Stimulated activated CD4-positive, alpha-beta T cell treated with anti-CD3 and anti-CD28 coated beads, Interleukin-4, amount 100 ng/mL, for 48 hours (primary cell): ENCODE results near the gene HDAC4.
A peak's percentile ranks its signal among the peaks of the same experiment; 100 is the strongest.

Experiments used
- DNase-seq, 2 donors: peaks; one replicate each; pipeline ENCODE4 v3.0.0-alpha.2; 2020; ENCODE audit warnings: low read depth in 2 of 2

The HDAC4 gene

DNA sequence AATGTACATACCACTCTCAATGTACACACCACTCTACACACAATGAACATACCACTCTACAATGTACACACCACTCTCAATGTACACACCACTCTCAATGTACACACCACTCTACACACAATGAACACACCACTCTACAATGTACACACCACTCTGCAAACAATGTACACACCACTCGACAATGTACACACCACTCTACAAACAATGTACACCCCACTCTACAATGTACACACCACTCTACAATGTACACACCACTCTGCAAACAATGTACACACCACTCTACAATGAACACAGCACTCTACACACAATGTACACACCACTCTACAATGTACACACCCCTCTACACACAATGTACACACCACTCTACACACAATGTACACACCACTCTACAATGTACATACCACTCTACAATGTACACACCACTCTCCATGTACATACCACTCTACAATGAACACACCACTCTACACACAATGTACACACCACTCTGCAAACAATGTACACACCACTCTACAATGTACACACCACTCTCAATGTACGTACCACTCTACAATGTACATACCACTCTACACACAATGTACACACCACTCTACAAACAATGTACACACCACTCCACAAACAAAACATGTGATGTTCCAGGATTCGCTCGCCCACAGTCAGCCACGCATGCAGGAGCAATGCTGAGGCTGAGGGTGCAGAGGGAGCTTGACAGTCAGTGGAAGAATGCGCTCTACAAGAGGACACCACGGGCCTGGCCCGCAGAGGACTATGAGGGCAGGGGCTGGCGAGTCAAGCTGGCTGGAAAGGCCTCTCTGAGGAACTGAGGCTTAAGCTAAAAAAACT lies 118.2 kb downstream of the HDAC4 start:
- DNase-seq: no peak

DNA sequence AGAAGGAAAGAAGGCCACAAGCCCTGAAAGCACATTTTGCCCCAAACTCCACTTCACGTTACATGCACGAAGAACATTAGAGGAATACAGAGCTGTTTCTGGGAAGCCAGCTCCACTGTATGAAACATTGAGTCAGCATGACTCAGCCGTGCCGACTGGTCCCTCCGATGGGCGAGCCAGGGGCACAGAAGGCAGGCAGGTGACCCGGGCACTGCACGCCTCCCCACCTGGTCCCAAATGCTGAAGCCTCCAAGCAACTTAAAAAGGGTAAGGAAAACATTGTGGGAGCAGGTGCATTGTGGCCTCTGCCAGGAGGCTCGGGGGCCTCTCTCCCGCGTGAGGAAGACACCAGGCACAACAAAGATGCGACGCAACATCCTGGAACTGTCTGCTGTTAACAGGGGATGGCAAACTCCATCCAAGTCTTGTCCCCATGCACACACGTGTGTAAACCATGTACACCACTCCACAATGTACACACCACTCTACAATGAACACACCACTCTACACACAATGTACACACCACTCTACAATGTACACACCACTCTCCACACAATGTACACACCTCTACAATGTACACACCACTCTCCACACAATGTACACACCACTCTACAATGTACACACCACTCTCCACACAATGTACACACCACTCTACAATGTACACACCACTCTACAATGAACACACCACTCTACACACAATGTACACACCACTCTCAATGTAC lies 120.4 kb downstream of the HDAC4 start:
- DNase-seq: peak in 1 of 2 donors; percentile 53

DNA sequence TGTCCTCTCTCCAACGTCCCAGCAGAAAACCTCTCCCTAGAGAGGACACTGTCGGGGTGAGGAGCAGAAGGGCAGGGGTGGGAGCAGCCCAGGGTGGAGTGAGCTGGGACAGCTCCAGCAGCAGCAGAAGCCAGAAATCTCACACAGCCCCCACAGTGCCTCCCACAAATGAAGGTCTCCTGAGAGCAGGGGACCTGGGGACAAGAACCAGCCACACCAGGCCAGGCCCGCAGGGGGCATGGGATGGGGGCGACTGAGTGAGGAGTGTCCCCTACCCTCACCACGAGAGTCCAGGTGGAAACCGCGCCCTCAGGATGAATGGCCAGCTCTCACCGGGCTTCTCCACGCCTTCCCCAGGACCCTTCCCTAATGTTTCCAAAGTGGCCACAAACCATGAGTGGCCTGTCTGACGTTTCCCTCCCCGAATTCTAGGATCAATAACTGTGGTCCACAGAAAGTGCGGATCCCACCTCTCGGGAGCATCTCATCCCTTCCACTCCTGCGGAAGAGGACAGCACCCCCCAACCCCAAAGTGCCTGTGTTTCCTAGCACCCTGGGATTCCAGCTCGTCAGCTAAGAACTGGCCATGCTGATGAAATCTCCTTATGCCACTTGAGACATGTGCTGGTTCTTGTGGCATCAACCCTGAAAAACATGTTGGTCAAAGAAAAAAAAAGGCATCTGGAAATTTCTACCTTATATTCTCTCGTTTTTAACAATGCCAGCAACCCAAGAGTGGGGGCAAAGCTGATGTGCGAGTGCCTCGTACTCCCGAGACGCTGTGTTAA lies 121.1 kb downstream of the HDAC4 start:
- DNase-seq: no peak

DNA sequence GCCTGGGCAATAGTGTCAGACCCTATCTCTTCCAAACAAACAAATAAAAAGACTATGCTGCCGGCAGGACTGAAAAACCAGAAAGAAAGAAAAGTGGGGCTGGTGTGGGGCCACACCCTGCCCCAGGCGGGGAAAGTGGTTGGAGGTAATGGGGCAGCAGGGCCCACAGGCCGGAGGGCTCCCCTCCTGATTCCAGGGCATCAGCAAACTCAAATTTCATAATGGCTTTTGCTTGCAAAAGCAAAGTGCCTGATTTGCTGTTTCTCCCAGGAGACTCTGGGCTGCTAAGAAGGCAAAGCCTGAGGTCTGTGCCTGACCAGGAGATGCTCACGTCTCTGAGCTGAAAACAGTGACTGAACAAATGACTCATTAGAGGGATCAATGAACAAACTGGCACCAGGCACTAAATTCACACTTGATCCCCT lies 121.9 kb downstream of the HDAC4 start:
- no peak for DNase-seq

DNA sequence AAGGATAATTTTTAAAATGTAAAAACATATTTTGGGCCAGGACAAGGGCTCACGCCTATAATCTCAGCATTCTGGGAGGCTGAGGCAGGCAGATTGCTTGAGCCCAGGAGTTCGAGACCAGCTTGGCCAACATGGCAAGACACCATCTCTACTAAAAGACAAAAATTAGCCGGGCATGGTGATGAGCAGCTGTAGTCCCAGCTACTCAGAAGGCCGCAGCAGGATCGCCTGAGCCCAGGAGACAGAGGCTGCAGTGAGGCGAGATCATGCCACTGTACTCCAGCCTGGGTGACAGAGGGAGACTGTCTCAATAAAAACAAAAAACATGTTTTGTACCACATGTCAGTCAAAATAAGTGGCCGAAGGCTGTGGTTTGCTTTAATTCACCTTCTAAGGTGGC lies 122.5 kb downstream of the HDAC4 start:
- no peak for DNase-seq

DNA sequence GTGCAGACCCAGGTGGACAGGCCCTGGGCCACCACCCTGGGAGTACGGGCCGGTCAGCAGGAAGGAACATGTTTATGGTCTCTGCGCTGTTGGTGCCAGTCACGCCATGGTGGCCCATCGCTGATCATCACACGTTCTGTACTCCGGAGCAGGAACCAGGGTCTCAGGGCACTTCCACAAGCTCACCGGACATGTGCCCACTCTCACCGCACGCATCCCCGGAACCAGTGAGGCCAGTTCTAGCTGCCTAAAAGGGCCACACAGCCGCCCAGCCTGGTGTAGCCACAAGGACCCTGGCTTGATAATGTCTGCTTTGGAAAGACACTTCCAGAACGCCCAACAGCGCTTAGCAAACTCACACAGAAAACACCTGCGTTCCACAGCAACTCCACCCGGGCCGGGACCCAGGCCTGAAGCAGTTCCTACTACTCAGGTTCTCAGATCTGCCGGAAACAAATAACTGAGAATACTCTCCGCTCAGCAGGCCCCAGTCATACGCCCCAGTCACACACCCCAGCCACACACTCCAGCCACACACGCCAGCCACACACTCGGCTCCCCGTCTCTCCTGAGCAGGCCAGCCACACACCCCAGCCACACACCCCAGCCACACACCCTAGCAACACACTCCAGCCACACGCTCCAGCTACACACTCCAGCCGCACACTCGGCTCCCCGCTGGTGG lies 123.3 kb downstream of the HDAC4 start:
- DNase-seq: no peak

DNA sequence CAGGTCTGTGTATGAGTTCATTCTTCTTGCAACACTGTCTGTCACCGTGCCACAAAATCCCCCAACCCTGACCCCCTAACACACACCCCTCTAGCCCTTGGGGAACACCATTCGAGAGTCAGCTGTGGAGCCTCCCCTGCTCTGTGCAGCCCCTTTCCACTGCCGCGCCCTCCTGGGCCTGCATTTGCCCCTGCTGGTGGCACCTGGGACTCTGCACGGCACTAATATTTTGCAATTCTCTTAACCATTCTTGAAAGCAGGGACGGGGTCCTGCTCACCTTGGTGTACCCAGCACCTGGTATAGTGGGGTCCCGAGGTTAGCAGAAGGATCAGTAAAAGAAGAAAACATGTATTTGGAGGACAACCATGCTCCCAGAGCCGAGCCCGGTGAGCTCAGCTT lies 124.0 kb downstream of the HDAC4 start:
- DNase-seq: no peak

DNA sequence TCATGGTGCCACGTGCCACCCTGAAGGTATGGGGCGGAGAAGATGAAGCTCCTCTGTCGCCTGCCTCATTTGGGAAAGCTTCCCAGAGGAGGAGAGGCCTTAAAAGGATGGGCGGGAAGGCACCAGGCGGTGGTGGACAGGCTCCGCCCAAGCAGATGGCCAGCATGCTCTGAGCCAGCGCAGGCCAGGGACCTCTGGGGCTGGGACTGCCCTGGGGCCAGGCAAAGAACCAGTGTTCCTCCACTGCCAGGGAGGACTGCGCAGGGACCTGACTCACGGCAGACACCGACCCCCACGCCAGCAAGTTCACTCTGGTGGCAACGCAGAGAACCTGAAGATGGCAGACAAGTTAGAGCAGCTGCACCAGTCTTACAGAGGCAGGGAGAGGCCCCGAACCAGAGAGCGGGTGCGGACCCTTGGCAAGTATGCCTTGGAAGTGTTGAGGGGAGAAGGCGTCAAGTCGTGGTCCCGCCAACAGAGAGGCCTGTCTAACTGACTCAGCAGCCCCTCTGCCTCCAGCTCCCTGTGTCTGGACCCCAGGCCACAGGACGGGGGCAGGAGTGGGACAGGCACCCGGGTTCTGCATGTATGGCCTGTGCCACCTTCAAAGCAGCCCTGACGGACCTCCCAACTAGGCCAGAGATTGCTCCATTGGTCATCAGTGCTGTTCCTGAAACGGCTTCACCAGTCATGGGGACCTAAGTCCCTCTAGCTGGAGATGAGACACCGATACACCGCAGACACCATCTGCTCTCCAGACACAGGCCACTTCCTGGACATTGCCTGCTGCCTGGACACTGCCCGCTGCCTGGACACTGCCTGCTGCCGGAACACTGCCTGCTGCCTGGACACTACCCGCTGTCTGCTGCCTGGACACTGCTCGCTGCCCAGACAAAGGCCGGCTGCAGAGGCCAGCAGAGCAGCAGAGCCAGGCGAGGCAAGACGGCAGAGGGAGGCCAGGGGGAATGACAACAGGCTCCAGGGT lies 124.7 kb downstream of the HDAC4 start:
- DNase-seq: no peak

DNA sequence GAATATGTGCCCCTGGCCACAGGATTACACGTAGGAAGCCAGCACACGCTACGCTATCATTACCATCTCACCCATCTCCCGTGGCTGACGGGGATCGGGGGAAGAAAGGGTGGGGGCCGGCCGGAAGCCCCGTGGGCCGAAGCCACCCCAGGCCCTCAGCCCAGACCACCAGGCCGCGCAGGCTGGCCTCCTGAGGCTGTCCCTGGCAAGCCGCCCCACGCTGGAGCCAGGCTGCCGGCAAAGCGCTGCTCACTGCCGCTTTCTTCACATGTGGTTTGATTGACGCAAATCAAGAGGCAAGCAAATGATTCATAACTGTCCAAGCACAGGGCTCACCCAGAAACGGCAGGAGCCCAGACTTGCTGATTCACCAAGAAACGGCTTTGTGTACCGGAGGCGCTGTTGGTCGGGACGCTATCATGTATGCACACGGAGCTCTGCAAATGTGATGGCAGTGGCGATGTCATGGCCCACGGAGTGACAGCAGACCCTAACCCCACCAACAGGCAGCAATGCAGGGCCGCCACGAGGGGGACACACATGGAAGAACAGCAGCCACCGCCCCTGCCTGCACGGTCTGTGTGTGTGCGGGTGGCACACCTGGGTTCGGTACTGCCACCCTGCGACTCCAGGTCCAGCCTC lies 125.7 kb downstream of the HDAC4 start:
- DNase-seq: peak; percentile 63 to 74

DNA sequence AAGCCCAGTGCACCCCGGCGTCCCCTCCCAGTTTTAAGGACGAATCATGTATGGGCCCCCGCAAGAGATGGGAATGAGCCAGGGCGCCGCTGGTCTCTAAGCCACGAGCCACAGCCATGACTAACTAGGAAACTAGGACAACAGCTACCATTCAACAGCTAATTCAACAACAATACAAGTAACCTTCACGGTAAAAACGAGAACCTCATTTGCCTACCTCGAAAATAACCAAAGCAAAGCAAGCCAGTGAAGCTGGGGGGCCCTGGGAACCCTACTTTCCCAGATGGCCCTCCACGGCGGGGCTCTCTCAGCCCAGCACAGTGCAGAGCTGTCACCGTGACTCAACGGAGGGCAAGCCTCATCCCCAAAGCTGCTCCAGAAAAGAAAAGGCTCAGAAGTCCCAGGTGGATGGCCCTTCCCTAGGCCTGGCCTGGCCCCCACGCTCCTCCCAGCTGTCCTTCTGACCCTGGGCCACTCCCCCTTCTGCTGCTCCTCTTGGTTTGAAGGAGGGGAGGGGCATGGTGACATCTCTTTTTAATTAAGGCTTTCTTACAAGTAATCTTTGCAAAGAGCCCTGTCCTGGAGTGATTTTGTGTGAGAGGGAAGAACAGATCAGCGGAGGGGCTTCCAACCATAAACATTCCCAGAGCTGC lies 126.3 kb downstream of the HDAC4 start:
- DNase-seq: no peak

DNA sequence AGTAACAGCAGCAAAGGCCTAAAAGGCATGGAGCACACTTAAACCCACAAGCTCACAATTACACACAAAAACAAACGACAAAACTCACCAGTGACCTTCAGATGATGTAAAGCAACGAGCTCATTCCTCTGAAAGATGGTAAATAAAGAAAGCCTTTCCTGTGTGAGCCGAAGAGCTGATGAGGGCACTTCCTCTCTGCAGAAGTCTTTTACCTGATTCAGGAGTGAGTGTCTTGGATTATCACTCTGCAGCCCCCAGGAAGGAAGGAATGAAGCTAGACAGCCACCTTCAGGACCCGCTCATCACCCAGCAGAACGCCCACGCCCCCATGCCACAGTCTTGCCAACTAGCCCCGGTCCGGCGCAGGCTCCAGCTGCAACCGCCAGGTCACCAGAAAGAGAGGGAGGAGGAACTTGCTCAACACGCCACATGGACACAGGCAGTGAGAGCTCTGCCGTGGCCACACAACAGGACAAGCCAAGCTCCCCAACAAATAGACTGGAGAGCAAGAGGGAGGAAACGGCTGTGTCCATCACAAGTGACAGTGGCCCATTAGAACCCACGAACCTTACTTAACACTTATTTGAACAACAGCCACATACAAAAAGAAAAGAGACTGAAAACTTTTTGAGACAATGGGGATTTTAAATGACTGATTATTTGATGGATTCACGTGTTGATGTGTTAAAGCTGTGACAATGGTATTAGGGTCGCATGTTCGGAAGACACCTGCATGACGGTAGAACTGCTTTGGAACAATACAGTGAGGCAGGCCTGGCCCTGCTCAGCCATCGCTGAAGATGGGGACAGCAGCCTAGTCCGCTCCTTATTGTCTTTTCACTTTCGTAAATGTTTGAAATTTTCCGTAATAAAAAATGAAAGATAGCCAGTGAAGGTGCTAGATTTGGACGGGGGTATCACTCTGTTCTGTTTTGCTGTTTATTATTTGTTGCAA lies 127.3 kb downstream of the HDAC4 start:
- DNase-seq: no peak

DNA sequence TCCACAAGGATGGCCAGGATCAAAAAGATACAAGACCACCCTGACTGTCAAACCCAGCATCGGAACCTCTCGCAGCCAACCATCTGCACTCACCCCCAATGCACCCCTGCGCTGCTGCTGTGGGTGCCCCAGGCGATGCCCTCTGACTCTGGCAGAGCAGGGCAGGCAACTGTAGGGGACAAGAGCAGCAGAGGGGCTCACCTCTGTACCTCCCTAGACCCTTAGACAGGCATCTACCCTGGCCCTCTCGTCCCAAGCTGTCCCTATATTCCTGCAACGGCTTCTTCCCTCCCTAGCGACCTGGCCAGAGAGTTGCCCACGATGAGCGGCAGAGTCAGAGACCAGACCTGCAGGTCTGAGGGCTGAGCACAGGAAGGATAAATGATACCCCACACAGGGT lies 128.2 kb downstream of the HDAC4 start:
- DNase-seq: no peak

DNA sequence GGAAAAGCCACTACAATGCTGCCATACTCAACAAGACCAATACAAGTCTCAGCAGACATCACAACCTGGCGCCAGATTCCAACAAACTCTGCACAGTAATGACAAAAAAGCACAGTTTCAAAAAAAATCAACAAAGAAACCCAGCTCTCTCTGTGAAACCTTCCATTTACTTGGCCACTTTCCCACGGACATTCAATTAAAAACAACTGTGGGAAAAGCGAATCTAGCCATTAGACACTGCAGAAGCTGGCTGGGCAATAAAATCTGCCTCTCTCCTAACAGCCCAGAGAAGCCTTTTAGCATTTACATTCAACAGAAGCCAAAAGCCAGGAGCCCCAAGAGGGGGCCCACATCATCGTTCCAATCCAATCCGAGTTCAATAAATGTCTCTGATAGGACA lies 128.9 kb downstream of the HDAC4 start:
- no peak for DNase-seq

DNA sequence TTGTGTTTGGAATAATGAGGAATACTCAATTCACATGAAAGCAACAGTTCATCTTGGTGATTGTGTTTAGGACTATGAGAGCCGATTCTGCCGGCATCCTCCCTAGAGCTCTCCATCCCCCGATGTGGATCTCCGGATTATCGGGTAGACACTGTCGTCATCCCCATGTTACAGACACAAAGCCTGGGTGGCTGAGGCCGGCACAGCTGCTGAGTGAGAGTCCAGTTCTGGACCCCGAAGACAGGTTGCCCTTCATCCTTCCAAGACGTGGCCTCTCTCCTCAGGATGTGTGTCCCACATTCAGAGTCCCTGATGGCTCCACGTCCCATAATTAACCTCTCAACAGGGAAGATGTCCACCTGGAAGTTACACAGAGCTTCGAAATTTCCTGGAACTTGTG lies 129.3 kb downstream of the HDAC4 start:
- DNase-seq: no peak

DNA sequence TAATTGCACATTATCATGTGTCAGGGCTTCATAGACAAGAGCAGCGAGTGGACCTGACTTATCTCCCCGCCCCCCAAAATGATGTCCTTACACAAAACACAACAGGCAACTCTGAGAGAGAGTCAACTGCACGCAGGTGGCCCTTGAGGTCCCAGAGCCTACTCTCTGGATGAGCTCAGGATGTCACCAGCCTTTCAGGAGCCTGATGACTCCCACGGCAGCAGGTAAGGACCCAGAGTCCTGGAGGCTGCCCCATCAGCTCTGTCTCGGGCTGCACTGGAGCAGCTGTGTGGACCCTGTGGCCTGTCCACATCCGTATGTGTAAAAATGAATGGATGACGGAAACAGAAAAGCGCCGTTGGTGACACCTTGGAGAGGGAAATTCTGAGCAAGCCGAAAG lies 130.9 kb downstream of the HDAC4 start:
- no peak for DNase-seq

DNA sequence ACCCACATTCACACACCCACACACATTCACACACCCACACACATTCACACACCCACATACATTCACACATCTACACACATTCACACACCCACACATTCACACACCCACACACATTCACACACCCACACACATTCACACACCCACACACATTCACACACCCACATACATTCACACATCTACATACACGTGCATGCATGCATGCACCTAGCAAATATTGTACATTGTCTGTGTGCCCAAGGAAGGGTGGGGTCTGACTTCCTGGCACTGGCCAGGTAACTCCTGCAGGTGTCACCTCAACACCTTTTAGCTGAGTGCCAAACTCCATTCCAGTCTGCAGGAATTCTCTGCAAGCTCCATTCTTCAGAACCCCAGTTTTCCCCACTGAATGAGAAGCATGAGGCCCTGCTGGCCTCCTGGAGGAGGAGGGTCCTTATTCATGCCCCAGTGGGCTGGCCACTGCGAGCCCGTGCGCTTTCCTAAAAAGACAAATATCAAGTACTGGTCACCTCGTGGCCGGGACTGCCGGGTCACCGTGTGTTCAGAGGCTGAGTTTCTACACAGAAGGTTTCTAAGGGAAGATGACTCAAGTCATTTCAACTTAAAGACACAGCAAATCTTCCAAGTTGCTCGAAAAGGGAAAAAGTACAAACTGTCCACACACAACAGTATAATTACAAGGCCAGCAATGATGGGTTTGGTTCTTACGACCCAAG lies 131.5 kb downstream of the HDAC4 start:
- no peak for DNase-seq

DNA sequence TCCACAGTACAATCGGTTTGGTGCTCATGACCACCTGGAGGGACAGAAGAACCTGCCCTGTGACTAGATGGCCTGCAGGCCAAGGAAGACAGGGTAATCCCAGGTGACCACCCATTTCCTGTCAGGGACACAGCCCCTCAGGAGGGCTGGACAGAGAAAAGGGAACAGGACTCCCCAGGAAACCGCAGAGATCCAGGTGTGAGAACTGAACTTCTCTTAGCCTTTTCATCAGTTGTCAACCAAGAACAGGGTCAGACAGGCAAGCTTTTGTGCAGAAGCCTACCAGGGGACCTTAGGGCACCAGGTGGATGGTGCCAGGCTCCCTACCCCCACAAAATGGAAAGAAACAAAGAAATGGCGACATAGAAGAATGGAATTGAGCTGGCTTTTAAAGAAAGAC lies 132.3 kb downstream of the HDAC4 start:
- no peak for DNase-seq

DNA sequence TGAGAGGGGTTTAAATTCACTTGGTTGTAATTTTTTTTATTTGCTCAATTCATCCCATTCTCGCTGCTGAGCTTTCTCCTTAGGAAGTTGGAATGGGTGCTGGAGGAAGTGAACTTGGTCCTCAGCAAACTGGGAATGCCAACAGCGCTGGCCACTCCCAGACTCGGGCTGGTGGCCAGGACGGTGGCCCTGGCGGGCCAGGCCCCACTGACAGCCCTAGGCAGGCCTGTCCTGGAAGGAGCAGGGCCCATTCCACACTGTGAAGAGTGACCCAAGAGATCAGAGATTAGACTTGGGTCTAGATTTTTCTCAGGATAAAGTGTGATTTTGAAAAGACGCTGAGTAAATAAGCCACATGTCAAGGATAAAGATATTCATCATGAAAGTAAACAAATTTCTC lies 132.7 kb downstream of the HDAC4 start:
- no peak for DNase-seq
